ENCODE measurements around the gene INPP1.
A peak's percentile ranks its signal among the peaks of the same experiment; 100 is the strongest.

Gene INPP1

GRCh38 chr2:190336420-190336819, 7.0 kb upstream of the INPP1 start:
- TF ChIP-seq, protein P1, sequence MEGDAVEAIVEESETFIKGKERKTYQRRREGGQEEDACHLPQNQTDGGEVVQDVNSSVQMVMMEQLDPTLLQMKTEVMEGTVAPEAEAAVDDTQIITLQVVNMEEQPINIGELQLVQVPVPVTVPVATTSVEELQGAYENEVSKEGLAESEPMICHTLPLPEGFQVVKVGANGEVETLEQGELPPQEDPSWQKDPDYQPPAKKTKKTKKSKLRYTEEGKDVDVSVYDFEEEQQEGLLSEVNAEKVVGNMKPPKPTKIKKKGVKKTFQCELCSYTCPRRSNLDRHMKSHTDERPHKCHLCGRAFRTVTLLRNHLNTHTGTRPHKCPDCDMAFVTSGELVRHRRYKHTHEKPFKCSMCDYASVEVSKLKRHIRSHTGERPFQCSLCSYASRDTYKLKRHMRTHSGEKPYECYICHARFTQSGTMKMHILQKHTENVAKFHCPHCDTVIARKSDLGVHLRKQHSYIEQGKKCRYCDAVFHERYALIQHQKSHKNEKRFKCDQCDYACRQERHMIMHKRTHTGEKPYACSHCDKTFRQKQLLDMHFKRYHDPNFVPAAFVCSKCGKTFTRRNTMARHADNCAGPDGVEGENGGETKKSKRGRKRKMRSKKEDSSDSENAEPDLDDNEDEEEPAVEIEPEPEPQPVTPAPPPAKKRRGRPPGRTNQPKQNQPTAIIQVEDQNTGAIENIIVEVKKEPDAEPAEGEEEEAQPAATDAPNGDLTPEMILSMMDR (IDR thresholded peaks at IDR 0.05; ENCODE audit: borderline replicate concordance, extremely low read depth, low read length, poor library complexity, severe bottlenecking) = no peak
- no peak for TF ChIP-seq EZH2 (IDR thresholded peaks at IDR 0.05; ENCODE audit: borderline replicate concordance, low read depth, low read length, severe bottlenecking)
- H3K4me3 ChIP-seq (ENCODE audit: low read depth in 1 of 2, low read length in 2 of 2) = no peak overlapping the region
- no peak overlapping the region for H3K4me2 ChIP-seq (ENCODE audit: insufficient read depth, low read length)
- H3K36me3 ChIP-seq (ENCODE audit: insufficient read depth, low read length) = no peaks in the 10 kb centered on the region
- no peak for ATAC-seq (ENCODE audit: insufficient read depth, low read depth)
- H4K20me1 ChIP-seq (ENCODE audit: insufficient read depth, low read length) = no peaks in the 10 kb centered on the region
- no peaks in the 10 kb centered on the region for H3K79me2 ChIP-seq (ENCODE audit: insufficient read depth, low read length)
- H3K27ac ChIP-seq (ENCODE audit: low read length) = no peak overlapping the region
- no peaks in the 10 kb centered on the region for H3K4me1 ChIP-seq (ENCODE audit: insufficient read depth, low read length)
- no peak for DNase-seq
- no peaks in the 10 kb centered on the region for H3K9me3 ChIP-seq (ENCODE audit: insufficient read depth, low read length, severe bottlenecking)
- H3K27me3 ChIP-seq (ENCODE audit: insufficient read depth, low read length, poor library complexity) = no peaks in the 10 kb centered on the region
- H2AFZ ChIP-seq (ENCODE audit: low read depth, low read length) = no peak overlapping the region
- H3K9ac ChIP-seq (ENCODE audit: low read depth, low read length) = no peak overlapping the region

DNA sequence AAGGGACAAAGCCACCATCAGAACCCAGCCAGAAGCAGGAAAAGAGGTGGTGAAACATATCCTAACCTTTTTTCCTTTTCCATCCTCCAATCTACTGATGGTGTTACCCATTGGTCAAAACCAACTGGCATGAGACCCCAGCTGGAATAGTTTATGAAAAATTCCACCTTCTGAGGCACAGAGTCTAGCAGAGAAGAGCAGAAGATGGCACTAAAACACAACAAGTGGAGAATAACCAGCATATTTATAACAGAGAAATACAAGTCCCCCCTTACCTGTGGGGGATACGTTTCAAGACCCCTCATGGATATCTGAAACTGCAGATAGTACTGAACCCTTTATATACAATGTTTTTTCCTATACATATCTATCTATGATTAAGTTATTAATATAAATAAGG, 4.9 kb upstream of the INPP1 start:
- no peaks in the 10 kb centered on the region for H3K4me1 ChIP-seq (ENCODE audit: insufficient read depth, low read length)
- no peak overlapping the region for H3K27ac ChIP-seq (ENCODE audit: low read length)
- no peak overlapping the region for H3K9ac ChIP-seq (ENCODE audit: low read depth, low read length)
- no peaks in the 10 kb centered on the region for H4K20me1 ChIP-seq (ENCODE audit: insufficient read depth, low read length)
- H3K36me3 ChIP-seq (ENCODE audit: insufficient read depth, low read length) = no peaks in the 10 kb centered on the region
- no peak for ATAC-seq (ENCODE audit: insufficient read depth, low read depth)
- H3K9me3 ChIP-seq (ENCODE audit: insufficient read depth, low read length, severe bottlenecking) = no peaks in the 10 kb centered on the region
- no peak overlapping the region for H3K4me3 ChIP-seq (ENCODE audit: low read depth in 1 of 2, low read length in 2 of 2)
- no peak for DNase-seq
- H3K4me2 ChIP-seq (ENCODE audit: insufficient read depth, low read length) = no peak overlapping the region
- H3K27me3 ChIP-seq (ENCODE audit: insufficient read depth, low read length, poor library complexity) = no peaks in the 10 kb centered on the region
- no peaks in the 10 kb centered on the region for H3K79me2 ChIP-seq (ENCODE audit: insufficient read depth, low read length)
- no peak overlapping the region for H2AFZ ChIP-seq (ENCODE audit: low read depth, low read length)
- TF ChIP-seq EZH2 (IDR thresholded peaks at IDR 0.05; ENCODE audit: borderline replicate concordance, low read depth, low read length, severe bottlenecking) = no peak
- TF ChIP-seq, protein P1 (IDR thresholded peaks at IDR 0.05; ENCODE audit: borderline replicate concordance, extremely low read depth, low read length, poor library complexity, severe bottlenecking) = peak; percentile 36

DNA sequence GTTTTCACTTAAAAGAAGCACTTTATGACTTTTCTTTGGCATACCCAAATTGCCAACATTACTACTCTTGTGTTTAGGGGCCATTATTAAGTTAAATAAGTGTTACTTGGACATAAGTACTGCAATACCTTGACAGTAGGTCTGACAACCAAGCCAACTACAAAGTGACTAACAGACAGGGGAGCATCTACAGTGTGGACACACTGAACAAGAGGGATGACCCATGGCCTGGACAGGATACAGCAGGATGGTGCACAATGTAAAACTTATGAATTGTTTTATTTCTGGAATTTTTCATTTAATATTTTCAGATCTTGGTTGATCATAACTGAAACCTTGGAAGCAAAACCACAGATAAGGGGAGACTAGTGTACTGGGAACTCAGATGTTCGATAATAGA, 4.0 kb upstream of the INPP1 start:
- H3K36me3 ChIP-seq (ENCODE audit: insufficient read depth, low read length) = no peaks in the 10 kb centered on the region
- H3K9me3 ChIP-seq (ENCODE audit: insufficient read depth, low read length, severe bottlenecking) = no peaks in the 10 kb centered on the region
- H2AFZ ChIP-seq (ENCODE audit: low read depth, low read length) = no peak overlapping the region
- H3K79me2 ChIP-seq (ENCODE audit: insufficient read depth, low read length) = no peaks in the 10 kb centered on the region
- H3K4me2 ChIP-seq (ENCODE audit: insufficient read depth, low read length) = no peak overlapping the region
- H3K27me3 ChIP-seq (ENCODE audit: insufficient read depth, low read length, poor library complexity) = no peaks in the 10 kb centered on the region
- no peaks in the 10 kb centered on the region for H3K4me1 ChIP-seq (ENCODE audit: insufficient read depth, low read length)
- ATAC-seq (ENCODE audit: insufficient read depth, low read depth) (no peak), DNase-seq (no peak)
- H4K20me1 ChIP-seq (ENCODE audit: insufficient read depth, low read length) = no peaks in the 10 kb centered on the region
- H3K27ac ChIP-seq (ENCODE audit: low read length) = no peak overlapping the region
- no peak overlapping the region for H3K4me3 ChIP-seq (ENCODE audit: low read depth in 1 of 2, low read length in 2 of 2)
- no peak overlapping the region for H3K9ac ChIP-seq (ENCODE audit: low read depth, low read length)
- no peak for TF ChIP-seq EZH2 (IDR thresholded peaks at IDR 0.05; ENCODE audit: borderline replicate concordance, low read depth, low read length, severe bottlenecking)
- TF ChIP-seq, protein P1 (IDR thresholded peaks at IDR 0.05; ENCODE audit: borderline replicate concordance, extremely low read depth, low read length, poor library complexity, severe bottlenecking) = no peak

GRCh38 chr2:190340369-190340768, 3.0 kb upstream of the INPP1 start:
- no peak for DNase-seq
- no peak overlapping the region for H2AFZ ChIP-seq (ENCODE audit: low read depth, low read length)
- H3K27ac ChIP-seq (ENCODE audit: low read length) = no peak overlapping the region
- H3K27me3 ChIP-seq (ENCODE audit: insufficient read depth, low read length, poor library complexity) = no peaks in the 10 kb centered on the region
- no peaks in the 10 kb centered on the region for H3K9me3 ChIP-seq (ENCODE audit: insufficient read depth, low read length, severe bottlenecking)
- ATAC-seq (ENCODE audit: insufficient read depth, low read depth) = peak; percentile 24; the same call in 1 of the 3 replicates
- H3K36me3 ChIP-seq (ENCODE audit: insufficient read depth, low read length) = no peaks in the 10 kb centered on the region
- no peaks in the 10 kb centered on the region for H4K20me1 ChIP-seq (ENCODE audit: insufficient read depth, low read length)
- no peak overlapping the region for H3K4me3 ChIP-seq (ENCODE audit: low read depth in 1 of 2, low read length in 2 of 2)
- no peak overlapping the region for H3K4me2 ChIP-seq (ENCODE audit: insufficient read depth, low read length)
- H3K4me1 ChIP-seq (ENCODE audit: insufficient read depth, low read length) = no peaks in the 10 kb centered on the region
- no peak overlapping the region for H3K9ac ChIP-seq (ENCODE audit: low read depth, low read length)
- TF ChIP-seq, protein P1 (IDR thresholded peaks at IDR 0.05; ENCODE audit: borderline replicate concordance, extremely low read depth, low read length, poor library complexity, severe bottlenecking) = no peak
- TF ChIP-seq EZH2 (IDR thresholded peaks at IDR 0.05; ENCODE audit: borderline replicate concordance, low read depth, low read length, severe bottlenecking) = no peak
- no peaks in the 10 kb centered on the region for H3K79me2 ChIP-seq (ENCODE audit: insufficient read depth, low read length)

Data from DND-41 (cell line).